Adrenal gland (tissue), 5 donors: ENCODE results near the gene MICA.

Experiments used
- POLR2A ChIP-seq, 2 donors: fragments of 450-650 bp; IDR thresholded peaks; one replicate each; pipeline ENCODE4 v1.6.1; 2017; ENCODE audit warnings: antibody characterized with exemption in 2 of 2, mild to moderate bottlenecking in 2 of 2, moderate library complexity in 1 of 2
- TF ChIP-seq, protein P1 (sequence below), 6 experiments: fragments of 450-650 bp in 4 of 6; fragments of 200-600 bp in 2 of 6; sonication (generic) in 1 of 6; IDR thresholded peaks; 1 replicate in 5 of 6; 2 replicates in 1 of 6; pipeline versions ENCODE4 v1.5.1 to v1.8.0; 2016 to 2021; ENCODE audit warnings: antibody characterized with exemption in 6 of 6, mild to moderate bottlenecking in 2 of 6, moderate library complexity in 1 of 6
- donor health status: DM: no; HTN: no; CAD: no.

- TF ChIP-seq, protein P1, sequence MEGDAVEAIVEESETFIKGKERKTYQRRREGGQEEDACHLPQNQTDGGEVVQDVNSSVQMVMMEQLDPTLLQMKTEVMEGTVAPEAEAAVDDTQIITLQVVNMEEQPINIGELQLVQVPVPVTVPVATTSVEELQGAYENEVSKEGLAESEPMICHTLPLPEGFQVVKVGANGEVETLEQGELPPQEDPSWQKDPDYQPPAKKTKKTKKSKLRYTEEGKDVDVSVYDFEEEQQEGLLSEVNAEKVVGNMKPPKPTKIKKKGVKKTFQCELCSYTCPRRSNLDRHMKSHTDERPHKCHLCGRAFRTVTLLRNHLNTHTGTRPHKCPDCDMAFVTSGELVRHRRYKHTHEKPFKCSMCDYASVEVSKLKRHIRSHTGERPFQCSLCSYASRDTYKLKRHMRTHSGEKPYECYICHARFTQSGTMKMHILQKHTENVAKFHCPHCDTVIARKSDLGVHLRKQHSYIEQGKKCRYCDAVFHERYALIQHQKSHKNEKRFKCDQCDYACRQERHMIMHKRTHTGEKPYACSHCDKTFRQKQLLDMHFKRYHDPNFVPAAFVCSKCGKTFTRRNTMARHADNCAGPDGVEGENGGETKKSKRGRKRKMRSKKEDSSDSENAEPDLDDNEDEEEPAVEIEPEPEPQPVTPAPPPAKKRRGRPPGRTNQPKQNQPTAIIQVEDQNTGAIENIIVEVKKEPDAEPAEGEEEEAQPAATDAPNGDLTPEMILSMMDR (IDR thresholded peaks at IDR 0.05): peak; percentile 69 to 89 (median 83)
- no peak for TF ChIP-seq POLR2A (IDR thresholded peaks at IDR 0.05)
These were observed 38.2 kb downstream of the MICA start for GRCh38 chr6:31441365-31442267.
